GM12878 (cell line): ENCODE data around the gene ELMOD2. TPM values are rescaled to one million over a fixed set of nuclear protein-coding genes. Genes with fewer than 3 reads are reported as not detected.

Experiments
- ATAC-seq: fragments of 200-7000 bp; cut with Tn5 transposase; 3 replicates; pipeline ENCODE4 v1.9.1; 2020; ENCODE audit warnings: mild to moderate bottlenecking, moderate library complexity
- BruUV-seq: library from RNA; stranded (reverse); fragments of 400-500 nt; replicated peaks from 2 replicates; lab custom pipeline; 2021; lab: Mats Ljungman, UMichigan
- CTCF ChIA-PET: fragments of 300-600 bp; sonication (Branson Sonifier 250); formaldehyde crosslinking; extraction: SDS; loops from one replicate; lab custom pipeline; 2021; ENCODE audit warnings: inconsistent platforms; lab: Yijun Ruan, JAX
- POLR2A ChIA-PET: fragments of 350-600 bp; formaldehyde crosslinking; extraction: SDS; loops from one replicate; lab custom pipeline; 2021; ENCODE audit warnings: inconsistent platforms; lab: Charles Lee
- RAD21 ChIA-PET: fragments of 300-600 bp; sonication (Branson Sonifier 250); formaldehyde crosslinking; loops from one replicate; lab custom pipeline; 2023; ENCODE audit warnings: antibody characterized with exemption; ENCODE audit not compliant: unreplicated experiment; lab: Charles Lee
- SMC1A ChIA-PET: fragments of 300-600 bp; sonication (Branson Sonifier 250); formaldehyde crosslinking; loops from one replicate; lab custom pipeline; 2023; ENCODE audit not compliant: unreplicated experiment, uncharacterized antibody; lab: Charles Lee
- DNase-seq: peaks from one replicate; pipeline ENCODE4 v3.0.0-alpha.2; 2011; ENCODE audit warnings: low read depth, low spot score
- FAIRE-seq: peaks from 3 replicates; lab custom pipeline; 2011; peaks lifted over from hg19 to GRCh38; lab: Jason Lieb, UNC
- H2AFZ ChIP-seq: 2 replicates; pipeline ENCODE4 v1.6.0; 2011; ENCODE audit warnings: low read depth, low read length, control low read depth; ENCODE audit not compliant: control insufficient read depth
- H3K27ac ChIP-seq: 2 replicates; pipeline ENCODE4 v1.5.1; 2011; ENCODE audit warnings: control low read depth; ENCODE audit not compliant: control insufficient read depth, insufficient read depth
- H3K27me3 ChIP-seq, 2 experiments: replicated peaks in 1 of 2; 2 replicates each; pipeline versions ENCODE4 v1.6.0 to v1.6.1; 2011; ENCODE audit warnings: low read length in 1 of 2; ENCODE audit not compliant: control insufficient read depth in 2 of 2, insufficient read depth in 2 of 2
- H3K36me3 ChIP-seq, 2 experiments: 2 replicates each; pipeline ENCODE4 v1.5.1; 2011; ENCODE audit warnings: low read length in 1 of 2; ENCODE audit not compliant: control insufficient read depth in 2 of 2, insufficient read depth in 2 of 2
- H3K4me1 ChIP-seq: 2 replicates; pipeline ENCODE4 v1.6.1; 2011; ENCODE audit warnings: mild to moderate bottlenecking, low read length, moderate library complexity, mixed read lengths; ENCODE audit not compliant: control insufficient read depth, insufficient read depth
- H3K4me2 ChIP-seq: 2 replicates; pipeline ENCODE4 v1.6.0; 2011; ENCODE audit warnings: control low read depth; ENCODE audit not compliant: control insufficient read depth, insufficient read depth
- H3K4me3 ChIP-seq: fragments of 200-600 bp; sonication (generic); 2 replicates; pipeline ENCODE4 v1.5.1; 2016
- H3K79me2 ChIP-seq: 2 replicates; pipeline ENCODE4 v1.6.0; 2011; ENCODE audit warnings: low read length; ENCODE audit not compliant: control insufficient read depth, insufficient read depth
- H3K9ac ChIP-seq: 2 replicates; pipeline ENCODE4 v1.8.0; 2011; ENCODE audit warnings: low read length, control low read depth, mixed read lengths; ENCODE audit not compliant: control insufficient read depth, insufficient read depth
- H3K9me3 ChIP-seq: replicated peaks from 3 replicates; pipeline ENCODE4 v1.5.1; 2011; ENCODE audit warnings: mild to moderate bottlenecking, low read length; ENCODE audit not compliant: control insufficient read depth, insufficient read depth
- H4K20me1 ChIP-seq: 2 replicates; pipeline ENCODE4 v1.6.0; 2011; ENCODE audit not compliant: control insufficient read depth, insufficient read depth
- ATF2 ChIP-seq: IDR thresholded peaks from 2 replicates; pipeline ENCODE4 v1.6.1; 2012; ENCODE audit warnings: low read length, inconsistent platforms
- CHD4 ChIP-seq: fragments of 200-600 bp; sonication (generic); IDR thresholded peaks from 2 replicates; pipeline ENCODE4 v1.6.1; 2016; ENCODE audit warnings: mild to moderate bottlenecking
- E2F4 ChIP-seq: IDR thresholded peaks from 2 replicates; pipeline ENCODE4 v1.6.1; 2012; ENCODE audit warnings: low read depth, low read length, improper control_type of control experiment
- EP300 ChIP-seq, 2 experiments: fragments of 150-350 bp in 1 of 2; IDR thresholded peaks; 2 replicates each; pipeline ENCODE4 v1.6.1; 2011 to 2012; ENCODE audit warnings: low read depth in 2 of 2, low read length in 2 of 2, borderline replicate concordance in 1 of 2, improper control_type of control experiment in 1 of 2, inconsistent platforms in 1 of 2; ENCODE audit not compliant: control insufficient read depth in 1 of 2
- FOS ChIP-seq: IDR thresholded peaks from 3 replicates; pipeline ENCODE4 v1.6.1; 2011; ENCODE audit warnings: borderline replicate concordance; ENCODE audit not compliant: insufficient read length; ENCODE audit errors: extremely low read depth
- HSF1 ChIP-seq: fragments of 150-350 bp; IDR thresholded peaks from 2 replicates; pipeline ENCODE4 v1.6.1; 2014; ENCODE audit warnings: mild to moderate bottlenecking, low read depth, low read length
- LARP7 ChIP-seq: fragments of 450-650 bp; IDR thresholded peaks from 2 replicates; pipeline ENCODE4 v1.6.1; 2017; ENCODE audit warnings: mild to moderate bottlenecking
- MTA3 ChIP-seq: IDR thresholded peaks from 2 replicates; pipeline ENCODE4 v1.6.1; 2012; ENCODE audit warnings: low read length, inconsistent platforms, borderline replicate concordance
- MYB ChIP-seq: fragments of 150-350 bp; IDR thresholded peaks from 2 replicates; pipeline ENCODE4 v1.6.1; 2014; ENCODE audit warnings: mild to moderate bottlenecking, low read depth, low read length, borderline replicate concordance
- NFXL1 ChIP-seq: fragments of 450-650 bp; IDR thresholded peaks from 2 replicates; pipeline ENCODE4 v1.6.1; 2017; ENCODE audit warnings: antibody characterized with exemption, mild to moderate bottlenecking, borderline replicate concordance
- NR2C1 ChIP-seq: fragments of 450-650 bp; IDR thresholded peaks from 2 replicates; pipeline ENCODE4 v1.6.1; 2017; ENCODE audit warnings: antibody characterized with exemption, mild to moderate bottlenecking, moderate library complexity
- PAX8 ChIP-seq: fragments of 450-650 bp; IDR thresholded peaks from 2 replicates; pipeline ENCODE4 v1.6.1; 2017; ENCODE audit warnings: mild to moderate bottlenecking, moderate library complexity
- POLR2A ChIP-seq: IDR thresholded peaks from 2 replicates; pipeline ENCODE4 v1.6.1; 2011; ENCODE audit warnings: low read depth, mild to moderate bottlenecking, low read length
- POU2F2 ChIP-seq: IDR thresholded peaks from 3 replicates; pipeline ENCODE4 v1.6.1; 2011; ENCODE audit warnings: low read depth, mild to moderate bottlenecking, low read length, borderline replicate concordance
- SMARCA5 ChIP-seq: fragments of 450-650 bp; IDR thresholded peaks from 2 replicates; pipeline ENCODE4 v1.6.1; 2017; ENCODE audit warnings: mild to moderate bottlenecking
- STAT1 ChIP-seq: fragments of 450-650 bp; conservative IDR thresholded peaks from 2 replicates; pipeline ENCODE4 v1.6.1; 2014; ENCODE audit warnings: antibody characterized with exemption, mild to moderate bottlenecking
- STAT3 ChIP-seq: IDR thresholded peaks from 2 replicates; pipeline ENCODE4 v1.6.1; 2011; ENCODE audit warnings: low read depth, low read length, improper control_type of control experiment
- USF1 ChIP-seq: IDR thresholded peaks from 2 replicates; pipeline ENCODE4 v1.6.1; 2011; ENCODE audit warnings: borderline replicate concordance, low read depth, mild to moderate bottlenecking, moderate library complexity, mixed read lengths, low read length; ENCODE audit not compliant: insufficient read depth; ENCODE audit errors: extremely low read length
- ZNF24 ChIP-seq: fragments of 450-650 bp; IDR thresholded peaks from 2 replicates; pipeline ENCODE4 v1.6.1; 2017; ENCODE audit warnings: antibody characterized with exemption, mild to moderate bottlenecking
- ZSCAN29 ChIP-seq: fragments of 450-650 bp; IDR thresholded peaks from 2 replicates; pipeline ENCODE4 v1.6.1; 2017; ENCODE audit warnings: mild to moderate bottlenecking, moderate library complexity
- WGBS: methylation state at CpG from one replicate; pipeline ENCODE4 v1.1.6; 2016; ENCODE audit warnings: low lambda C conversion rate; ENCODE audit not compliant: insufficient replicate concordance, insufficient coverage; ENCODE audit errors: missing lambda C conversion rate; 5-methylcytosine and 5-hydroxymethylcytosine counted together
- in situ Hi-C: fragments of 300-500 bp; cut with MboI; formaldehyde crosslinking; loops from 9 replicates; pipeline ENCODE4 v1.14.3; 2018; ENCODE audit warnings: mixed read lengths
- intact Hi-C: fragments of 100-400 bp; cut with micrococcal nuclease; formaldehyde crosslinking; loops from one replicate; pipeline ENCODE4 v1.14.2; 2022; ENCODE audit not compliant: unreplicated experiment
- polyA plus RNA-seq, 11 experiments: library from polyadenylated mRNA; depleted of rRNA in 4 of 11; unstranded in 6 of 11; stranded (reverse) in 5 of 11; fragments of >200 nt; fragmentation: Nextera tagmentation in 4 of 11; fragmentation: Illumina TruSeq in 1 of 11; extraction: Ambion mirVana in 4 of 11; extraction: Trizol in 1 of 11; gene quantifications; 1 replicate in 1 of 11; 2 replicates in 10 of 11; pipeline versions ENCODE4 v1.2.1 to v1.2.3, GENCODE V29; 2011 to 2016; ENCODE audit warnings: inconsistent platforms in 2 of 11, missing spikeins in 2 of 11, low read depth in 1 of 11
- total RNA-seq, 4 experiments: library from RNA; depleted of rRNA in 3 of 4; stranded (reverse); fragments of >200 nt in 3 of 4; fragmentation: Illumina TruSeq in 1 of 4; extraction: Trizol in 1 of 4; gene quantifications; 2 replicates each; pipeline versions ENCODE4 v1.2.1 to v1.2.3, GENCODE V29; 2013 to 2021

Gene ELMOD2
- total and polyA plus RNA-seq, 10 of the 15 experiments (the other 5 are each of a cell fraction or from before 2014, with no cell fraction given) = 6.5 to 16.7 (median 12.7) TPM

- no peaks in the 10 kb centered on the region for H3K4me1 ChIP-seq
- no peak for TF ChIP-seq STAT1
- TF ChIP-seq LARP7 = no peak
- TF ChIP-seq E2F4 = no peak
- no peak for TF ChIP-seq SMARCA5
- TF ChIP-seq USF1 = no peak
- no peak for TF ChIP-seq CHD4
- no peak for TF ChIP-seq NFXL1
- no peak for TF ChIP-seq ZSCAN29
- TF ChIP-seq POLR2A = no peak
- no peak for TF ChIP-seq EP300 (IDR thresholded peaks at IDR 0.05; ENCODE audit: borderline replicate concordance in 1 of 2, control insufficient read depth in 1 of 2, low read depth in 2 of 2, low read length in 2 of 2)
- TF ChIP-seq ZNF24 = no peak
- no peak for TF ChIP-seq FOS
- no peak for TF ChIP-seq POU2F2
- TF ChIP-seq HSF1 = no peak
- no peak for TF ChIP-seq ATF2
- TF ChIP-seq MYB = no peak
- TF ChIP-seq NR2C1 = no peak
- TF ChIP-seq MTA3 = no peak
- TF ChIP-seq PAX8 = no peak
- no peak for TF ChIP-seq STAT3
- H3K27me3 ChIP-seq = peaks cover 0 to 15% of the 10 kb centered on the region in 2 experiments; a peak in 3 of 4 replicates
- in situ Hi-C loops (no loop called here), intact Hi-C loops (no loop called here)
- RAD21 ChIA-PET = no interaction called here
- 3% methylated on average over 4 of the region's 4 CpGs for WGBS
- no peak overlapping the region for H3K9ac ChIP-seq
- no peaks in the 10 kb centered on the region for H3K79me2 ChIP-seq
- no peaks in the 10 kb centered on the region for H4K20me1 ChIP-seq
- H3K4me2 ChIP-seq = no peak overlapping the region
- ATAC-seq (no peak), DNase-seq (no peak), FAIRE-seq (no peak)
- CTCF ChIA-PET = no interaction called here
- H3K36me3 ChIP-seq = no peaks in the 10 kb centered on the region
- SMC1A ChIA-PET = interaction anchor here (1.1 kb wide), 1 partner anchor 33 kb away, joined by 3 read pairs; no protein-coding TSS in a partner anchor
- BruUV-seq = no TSS peak
- no peak overlapping the region for H2AFZ ChIP-seq
- POLR2A ChIA-PET = no interaction called here
- H3K27ac ChIP-seq = no peak overlapping the region
- peaks cover 3% of the 10 kb centered on the region; the same call in 2 of the 3 replicates for H3K9me3 ChIP-seq
- H3K4me3 ChIP-seq = no peak overlapping the region
These were observed 51.5 kb downstream of the ELMOD2 start for GRCh38 chr4:140575489-140575888.
